PC-9 (cell line): ENCODE measurements around the gene FYN.

Source experiments
- CTCF ChIP-seq: fragments of 200-600 bp; sonication (generic); conservative IDR thresholded peaks from 2 replicates; pipeline ENCODE4 v1.6.1; 2017; ENCODE audit warnings: mixed run types, antibody characterized with exemption, mild to moderate bottlenecking, moderate library complexity
- EZH2 ChIP-seq: fragments of 200-600 bp; sonication (generic); IDR thresholded peaks from 2 replicates; pipeline ENCODE4 v1.8.0; 2017; ENCODE audit warnings: antibody characterized with exemption, low read depth

GRCh38 chr6:111633822-111634221 lies 239.4 kb downstream of the FYN start:
- TF ChIP-seq CTCF: no peak
- no peak for TF ChIP-seq EZH2
